NCI-H446 treated with DMSO at 0.1 percent for 48 hours (cell line): ENCODE data around the gene NIBAN1.
"Not testable (repeated sequence)": the region's sequence is repeated elsewhere in the genome, so short reads cannot be mapped to it uniquely, and the experiment has no call there.

ENCODE experiments used
- DNase-seq: peaks from one replicate; lab custom pipeline; 2025; lab: John Stamatoyannopoulos, UW

The NIBAN1 gene, protein sequence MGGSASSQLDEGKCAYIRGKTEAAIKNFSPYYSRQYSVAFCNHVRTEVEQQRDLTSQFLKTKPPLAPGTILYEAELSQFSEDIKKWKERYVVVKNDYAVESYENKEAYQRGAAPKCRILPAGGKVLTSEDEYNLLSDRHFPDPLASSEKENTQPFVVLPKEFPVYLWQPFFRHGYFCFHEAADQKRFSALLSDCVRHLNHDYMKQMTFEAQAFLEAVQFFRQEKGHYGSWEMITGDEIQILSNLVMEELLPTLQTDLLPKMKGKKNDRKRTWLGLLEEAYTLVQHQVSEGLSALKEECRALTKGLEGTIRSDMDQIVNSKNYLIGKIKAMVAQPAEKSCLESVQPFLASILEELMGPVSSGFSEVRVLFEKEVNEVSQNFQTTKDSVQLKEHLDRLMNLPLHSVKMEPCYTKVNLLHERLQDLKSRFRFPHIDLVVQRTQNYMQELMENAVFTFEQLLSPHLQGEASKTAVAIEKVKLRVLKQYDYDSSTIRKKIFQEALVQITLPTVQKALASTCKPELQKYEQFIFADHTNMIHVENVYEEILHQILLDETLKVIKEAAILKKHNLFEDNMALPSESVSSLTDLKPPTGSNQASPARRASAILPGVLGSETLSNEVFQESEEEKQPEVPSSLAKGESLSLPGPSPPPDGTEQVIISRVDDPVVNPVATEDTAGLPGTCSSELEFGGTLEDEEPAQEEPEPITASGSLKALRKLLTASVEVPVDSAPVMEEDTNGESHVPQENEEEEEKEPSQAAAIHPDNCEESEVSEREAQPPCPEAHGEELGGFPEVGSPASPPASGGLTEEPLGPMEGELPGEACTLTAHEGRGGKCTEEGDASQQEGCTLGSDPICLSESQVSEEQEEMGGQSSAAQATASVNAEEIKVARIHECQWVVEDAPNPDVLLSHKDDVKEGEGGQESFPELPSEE

DNA sequence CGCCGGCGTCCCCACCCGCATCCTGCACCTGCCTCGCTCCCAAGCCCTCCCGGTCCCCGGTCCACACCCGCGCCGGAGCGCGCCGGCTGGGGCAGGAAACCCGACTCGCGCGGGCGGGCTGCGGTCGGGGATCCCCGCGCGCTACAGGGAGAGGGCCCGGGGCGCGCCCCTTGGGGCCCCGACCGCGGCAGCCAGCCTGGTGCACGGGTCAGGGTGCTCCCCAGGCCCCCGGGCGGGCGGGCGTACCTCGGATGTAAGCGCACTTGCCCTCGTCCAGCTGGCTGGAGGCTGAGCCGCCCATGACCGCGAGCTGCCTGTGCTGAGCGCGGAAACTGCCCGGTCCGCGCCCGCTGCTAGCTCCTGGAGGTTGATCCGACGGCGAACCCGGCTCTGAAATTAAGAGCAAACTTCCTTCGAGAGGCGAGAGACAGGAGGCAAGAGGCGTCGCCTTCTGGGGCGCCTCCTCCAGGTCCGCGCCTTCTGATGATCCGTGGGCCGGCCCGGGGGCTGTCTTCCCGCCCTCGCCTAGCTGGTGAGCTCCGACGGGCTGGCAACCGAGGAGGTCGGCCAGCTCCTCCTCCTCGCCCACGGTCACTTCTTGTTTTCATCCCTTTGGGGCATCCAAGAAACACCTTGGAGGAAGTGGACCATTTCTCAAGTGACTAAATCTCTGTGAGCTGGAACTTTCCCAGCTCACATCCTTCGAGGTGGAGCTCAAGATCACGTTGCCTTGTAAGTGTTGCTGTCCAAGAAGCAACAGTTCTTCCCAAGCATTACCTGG, at the start of gene NIBAN1:
Gene NIBAN1 (minus strand): TSS at position 453 of the 781 bp plus-strand sequence. CDS start 152 bp downstream, at position 301.
- peak; percentile 56 for DNase-seq

DNA sequence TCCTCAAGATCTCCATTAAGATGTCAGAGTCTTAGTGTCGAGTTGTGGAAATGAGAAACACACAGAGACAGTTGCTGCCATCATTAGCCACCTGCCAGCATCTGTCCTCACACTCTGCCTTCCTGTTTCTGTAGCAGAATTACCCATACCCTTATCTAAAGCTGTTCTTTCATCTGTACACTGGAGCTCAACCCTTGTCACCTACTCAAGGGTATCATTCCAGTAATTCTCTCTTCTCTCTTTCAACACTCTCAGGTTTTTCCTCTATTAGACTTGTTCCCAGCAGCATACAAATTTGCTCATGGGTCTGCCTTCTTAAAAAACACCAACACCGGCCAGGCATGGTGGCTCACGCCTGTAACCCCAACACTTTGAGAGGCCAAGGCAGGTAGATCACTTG, 43.7 kb upstream of the NIBAN1 start:
- DNase-seq, result no peak

DNA sequence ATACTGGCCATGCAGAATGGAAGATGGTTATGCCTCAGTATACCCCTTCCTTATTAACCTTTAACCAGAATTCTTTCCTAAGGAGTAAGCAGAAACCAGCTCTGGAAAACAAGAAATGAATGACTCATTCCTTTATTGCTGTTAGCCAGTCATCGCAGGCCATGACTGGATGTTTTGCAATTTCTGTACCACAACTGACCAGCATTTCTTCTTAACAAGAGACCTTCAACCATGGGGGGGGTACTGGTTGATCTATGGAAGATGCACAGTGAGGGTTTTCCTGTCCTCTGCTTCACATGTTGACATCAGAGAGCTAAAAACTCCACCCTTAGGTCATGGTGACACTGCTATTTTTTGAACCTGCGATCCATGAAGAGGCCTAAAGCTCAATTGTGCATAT, 43.0 kb upstream of the NIBAN1 start:
- DNase-seq, result no peak

DNA sequence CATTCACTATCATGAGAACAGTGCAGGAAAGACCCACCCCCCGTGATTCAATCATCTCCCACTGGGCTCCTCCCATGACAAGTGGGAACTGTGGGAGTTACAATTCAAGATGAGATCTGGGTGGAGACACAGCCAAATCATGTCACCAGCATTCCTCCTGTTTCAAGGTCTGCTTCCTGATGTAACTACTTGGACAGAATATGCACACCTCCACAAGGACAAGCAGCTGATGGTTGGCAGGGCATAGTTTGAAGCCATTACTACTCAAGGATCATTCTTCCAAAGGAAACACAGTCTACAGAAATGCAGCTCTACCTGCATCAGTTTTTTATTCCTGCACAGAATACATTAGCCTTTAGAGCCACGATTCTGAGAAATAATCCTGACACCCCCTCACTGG, 42.6 kb upstream of the NIBAN1 start:
- DNase-seq, result no peak

DNA sequence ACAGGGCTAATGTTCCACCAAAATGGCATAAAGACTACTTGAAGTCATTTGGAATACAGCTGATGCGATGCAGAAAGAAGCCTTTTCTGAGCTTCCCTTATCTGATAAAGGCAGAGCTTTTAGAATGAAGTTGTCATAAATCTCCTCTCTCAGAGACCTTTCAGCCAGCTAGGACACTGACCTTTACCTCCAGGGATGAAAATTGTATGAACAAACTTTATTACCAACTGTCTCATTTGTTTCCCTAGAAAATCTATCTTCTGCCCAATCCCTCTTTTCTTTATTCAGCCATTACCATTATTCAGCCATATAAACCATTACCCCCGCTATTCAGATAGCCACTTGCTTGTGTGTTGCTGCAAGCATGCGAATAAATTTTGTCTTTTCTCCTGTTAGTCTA, 41.3 kb upstream of the NIBAN1 start:
- no peak for DNase-seq

DNA sequence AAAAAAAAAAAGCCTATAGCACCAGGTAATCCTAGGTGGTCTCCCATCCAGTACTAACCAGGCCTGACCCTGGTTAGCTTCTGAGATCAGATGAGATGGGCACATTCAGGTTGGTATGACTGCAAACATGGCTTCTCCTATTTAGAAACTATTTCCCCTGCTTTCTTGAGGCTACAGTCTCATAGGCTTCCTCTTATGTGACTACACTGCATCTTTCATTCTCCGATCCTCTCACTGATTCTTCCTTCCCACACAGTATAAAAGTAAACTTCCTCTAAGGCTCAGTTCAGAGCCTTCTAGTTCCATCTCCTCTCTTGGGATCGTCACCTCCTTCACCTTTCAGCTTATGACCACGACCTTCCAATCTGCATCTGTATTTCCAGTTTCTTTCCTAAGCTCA, 40.6 kb upstream of the NIBAN1 start:
- DNase-seq, result no peak

DNA sequence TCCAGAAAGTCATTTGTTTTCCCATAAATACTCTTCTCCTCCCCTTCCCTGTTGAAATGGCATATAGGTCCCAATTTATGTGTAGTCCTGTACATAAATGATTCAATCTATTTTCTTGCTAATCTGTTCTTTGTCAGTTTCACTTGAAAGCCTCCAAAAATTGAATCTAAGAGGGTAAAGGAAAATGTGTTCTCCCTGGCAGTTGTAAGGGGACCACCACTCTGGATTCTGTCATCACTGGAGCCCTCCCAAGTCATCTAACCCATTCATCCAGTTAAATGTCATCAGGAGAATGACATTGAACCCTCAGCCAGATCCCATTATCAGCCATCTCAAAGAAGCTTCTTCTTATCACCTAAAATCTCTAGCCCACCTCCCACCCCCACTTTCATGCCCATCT, 36.1 kb upstream of the NIBAN1 start:
- no peak for DNase-seq

DNA sequence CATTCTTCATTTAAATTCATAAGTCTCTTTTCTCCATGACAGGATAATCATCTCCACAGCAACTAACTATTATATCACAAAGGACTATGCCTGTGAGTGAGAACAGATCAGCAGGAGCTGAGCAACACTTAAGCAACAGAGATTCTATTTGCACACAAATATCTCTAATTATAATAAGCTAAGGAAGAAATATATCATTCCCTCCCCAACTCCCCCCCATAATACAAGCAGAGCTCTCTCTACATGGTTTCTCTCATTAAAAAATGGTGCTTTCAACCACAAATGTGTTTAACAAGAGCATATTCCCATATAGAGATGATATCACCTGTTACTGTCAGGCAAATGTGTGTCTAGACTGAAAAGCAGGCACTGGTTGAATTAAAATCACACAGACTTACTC, 34.5 kb upstream of the NIBAN1 start:
- peak; percentile 50 for DNase-seq

DNA sequence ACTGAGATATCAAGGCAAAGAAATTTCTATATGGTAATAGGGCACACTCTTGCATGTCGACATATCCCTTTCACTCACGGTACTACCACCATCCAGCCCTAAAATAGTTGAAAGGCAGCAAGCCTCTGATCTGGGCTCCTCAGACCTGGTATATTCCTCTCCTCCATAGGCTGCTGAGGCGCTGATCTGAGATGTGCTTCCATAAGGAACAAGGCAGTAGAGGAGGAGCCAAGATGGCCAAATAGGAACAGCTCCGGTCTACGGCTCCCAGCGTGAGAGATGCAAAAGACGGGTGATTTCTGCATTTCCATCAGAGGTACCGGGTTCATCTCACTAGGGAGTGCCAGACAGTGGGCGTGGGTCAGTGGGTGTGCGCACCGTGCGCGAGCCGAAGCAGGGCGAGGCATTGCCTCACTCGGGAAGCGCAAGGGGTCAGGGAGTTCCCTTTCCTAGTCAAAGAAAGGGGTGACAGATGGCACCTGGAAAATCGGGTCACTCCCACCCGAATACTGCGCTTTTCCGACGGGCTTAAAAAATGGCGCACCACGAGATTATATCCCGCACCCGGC, 27.1 kb upstream of the NIBAN1 start:
- not testable (repeated sequence) for DNase-seq

DNA sequence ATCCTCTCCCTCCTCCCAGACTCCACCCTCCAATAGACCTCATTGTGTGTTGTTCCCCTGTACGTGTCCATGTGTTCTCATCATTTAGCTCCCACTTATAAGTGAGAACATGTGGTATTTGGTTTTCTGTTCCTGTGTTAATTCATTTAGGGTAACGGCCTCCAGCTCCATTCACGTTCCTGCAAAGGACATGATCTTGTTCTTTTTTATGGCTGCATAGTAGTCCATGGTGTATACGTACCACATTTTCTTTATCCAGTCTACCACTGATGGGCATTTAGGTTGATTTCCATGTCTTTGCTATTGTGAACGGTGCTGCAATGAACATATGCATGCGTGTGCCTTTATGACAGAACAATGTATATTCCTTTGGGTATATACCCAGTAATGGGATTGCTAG, 25.7 kb upstream of the NIBAN1 start:
- not testable (repeated sequence) for DNase-seq

DNA sequence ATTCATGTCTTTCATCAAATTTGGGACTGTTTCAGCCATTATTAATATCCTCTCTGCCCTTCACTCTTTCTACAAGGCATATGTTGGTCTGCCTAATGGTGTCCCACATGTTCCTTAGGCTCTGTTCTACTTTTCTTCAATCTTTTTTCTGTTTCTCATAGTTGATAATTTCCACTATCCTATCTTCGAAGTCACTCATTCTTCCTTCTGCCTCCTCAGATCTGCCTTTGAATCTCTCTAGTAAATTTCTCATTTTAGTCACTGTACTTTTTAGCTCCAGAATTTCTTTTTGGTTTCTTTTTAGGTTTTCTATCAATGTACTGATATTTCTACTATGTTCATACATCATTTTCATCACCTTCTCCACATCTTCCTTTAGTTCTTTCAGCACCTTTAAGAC, 20.0 kb upstream of the NIBAN1 start:
- no peak for DNase-seq

DNA sequence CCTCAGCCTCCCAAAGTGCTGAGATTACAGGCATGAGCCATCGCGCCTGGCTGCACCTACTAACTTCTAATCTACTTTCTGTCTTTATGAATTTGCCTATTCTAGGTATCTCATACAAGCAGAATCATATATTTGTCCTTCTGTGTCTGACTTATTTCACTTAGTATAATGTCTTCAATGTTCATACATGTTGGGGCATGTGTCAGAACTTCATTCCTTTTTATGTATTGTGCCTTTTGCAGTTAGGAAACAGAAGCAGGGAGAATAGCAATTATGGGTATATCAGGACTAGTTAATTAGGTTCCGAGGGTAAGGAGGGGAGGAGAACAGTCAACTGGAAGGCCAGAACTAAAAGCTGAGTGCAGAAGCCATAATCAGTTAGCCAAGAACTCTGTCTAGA, 18.0 kb upstream of the NIBAN1 start:
- no peak for DNase-seq

DNA sequence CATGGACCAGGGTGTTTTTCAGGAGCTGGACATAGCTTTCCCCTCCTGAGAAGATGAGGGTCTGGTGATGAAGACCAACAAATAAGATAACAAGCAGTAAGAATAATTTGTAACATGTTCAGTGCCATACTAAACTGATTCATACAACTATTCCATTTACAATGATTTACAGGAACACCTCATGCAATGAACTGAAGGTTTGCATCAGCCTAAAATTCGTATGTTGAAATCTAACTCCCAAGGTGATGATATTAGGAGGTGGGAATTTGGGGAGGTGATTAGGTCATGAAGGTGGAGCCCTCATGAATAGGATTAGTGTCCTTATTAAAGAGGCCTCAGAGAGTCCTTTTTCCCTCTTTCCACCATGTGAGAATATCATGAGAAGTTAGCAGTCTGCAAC, 15.9 kb upstream of the NIBAN1 start:
- no peak for DNase-seq

DNA sequence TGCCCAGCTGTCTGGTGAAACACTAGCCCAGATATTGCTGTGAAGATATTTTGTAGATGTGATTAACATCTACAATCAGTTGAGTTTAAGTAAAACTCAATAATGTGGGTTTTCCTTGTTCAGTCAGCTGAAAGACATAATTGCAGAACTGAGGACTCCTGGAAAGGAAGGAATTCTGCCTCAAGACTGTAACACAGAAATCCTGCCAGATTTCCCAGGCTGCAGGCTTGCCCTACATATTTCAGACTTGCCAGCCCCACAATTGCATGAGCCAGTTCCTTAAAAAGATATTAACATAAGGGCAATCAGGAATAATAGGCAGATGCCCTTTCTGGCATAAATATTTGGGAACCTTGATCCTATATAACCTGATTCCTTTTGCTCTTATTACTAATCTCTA, 14.2 kb upstream of the NIBAN1 start:
- DNase-seq, result no peak

DNA sequence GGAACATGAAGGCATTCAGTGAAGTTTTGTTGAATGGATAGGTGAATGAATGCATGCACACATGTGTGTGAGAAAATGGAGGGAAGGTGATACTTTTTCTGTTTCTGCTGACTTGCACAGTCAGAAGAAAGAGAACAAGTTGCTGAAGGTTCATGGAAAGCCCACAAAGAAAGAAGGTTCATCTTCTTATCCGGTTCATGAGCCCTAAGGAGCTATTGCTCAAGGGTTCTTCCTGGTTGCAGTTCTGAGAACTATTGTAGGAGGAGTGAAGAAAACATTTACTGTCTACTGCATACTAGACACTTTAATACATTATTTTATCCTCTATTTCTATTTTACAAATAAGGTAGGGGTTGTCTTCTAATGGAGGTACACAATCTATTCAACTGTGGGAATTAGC, 13.4 kb upstream of the NIBAN1 start:
- no peak for DNase-seq

DNA sequence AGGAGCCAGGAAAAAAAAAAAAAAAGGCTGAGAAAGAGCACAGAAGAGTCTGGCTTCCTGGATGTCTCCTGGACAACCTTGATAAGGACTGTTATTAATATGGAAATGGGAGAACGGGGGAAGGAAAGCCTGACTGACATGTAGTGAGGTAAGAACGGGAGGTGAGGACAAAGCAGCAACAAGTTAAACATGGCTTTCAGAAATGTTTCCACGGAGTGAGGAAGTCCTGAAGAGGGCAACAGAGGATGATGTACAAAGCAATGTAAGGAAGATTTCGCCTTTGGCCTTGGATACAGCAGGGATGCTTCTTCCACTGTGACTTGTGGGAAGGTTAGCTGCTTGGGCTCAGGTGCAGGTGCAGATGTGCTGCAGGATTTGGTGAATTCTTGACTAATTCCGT, 11.9 kb upstream of the NIBAN1 start:
- no peak for DNase-seq

DNA sequence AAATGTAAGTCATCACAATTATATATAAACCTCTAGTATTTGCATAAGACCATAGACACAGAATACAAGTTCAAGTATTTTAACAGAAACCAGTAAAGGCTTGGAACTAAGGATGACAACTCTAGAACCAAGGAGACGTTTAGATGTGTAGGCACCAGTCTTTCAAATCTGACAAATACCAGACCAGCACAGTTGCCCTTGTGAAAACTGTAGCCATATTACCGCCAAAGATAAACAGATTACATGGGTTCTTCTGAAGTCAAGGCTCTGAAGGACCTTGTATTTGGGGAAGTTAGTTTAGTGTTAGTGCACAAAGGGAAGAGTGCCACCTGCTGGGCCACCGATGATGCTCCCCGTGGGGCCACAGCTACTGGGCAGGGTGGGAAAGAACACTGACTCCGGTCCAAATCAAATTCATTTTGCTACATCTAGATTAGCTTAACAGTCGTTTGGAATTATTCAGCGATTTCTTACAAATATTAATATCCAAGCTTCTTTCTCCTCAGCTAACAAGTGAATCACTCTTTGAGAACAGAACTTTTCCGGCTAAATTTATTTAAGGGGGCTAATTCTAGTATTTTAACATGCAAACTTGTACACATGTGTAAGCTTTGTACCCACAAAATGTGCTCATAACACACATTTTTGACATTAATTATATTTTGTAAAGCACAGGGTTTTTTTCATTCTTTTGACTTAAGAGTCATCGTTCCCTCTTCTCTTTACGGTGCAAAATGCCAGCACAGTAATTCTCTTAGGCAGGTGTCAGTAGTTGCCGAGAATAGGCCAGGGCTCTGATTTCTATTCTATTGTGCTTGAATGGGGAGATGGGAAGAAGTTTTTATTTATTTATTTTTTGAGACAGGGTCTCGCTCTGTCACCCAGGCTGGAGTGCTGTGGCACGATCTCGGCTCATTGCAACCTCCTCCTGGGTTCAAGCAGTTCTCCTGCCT, 8.0 kb upstream of the NIBAN1 start:
- DNase-seq, result peak; percentile 72

DNA sequence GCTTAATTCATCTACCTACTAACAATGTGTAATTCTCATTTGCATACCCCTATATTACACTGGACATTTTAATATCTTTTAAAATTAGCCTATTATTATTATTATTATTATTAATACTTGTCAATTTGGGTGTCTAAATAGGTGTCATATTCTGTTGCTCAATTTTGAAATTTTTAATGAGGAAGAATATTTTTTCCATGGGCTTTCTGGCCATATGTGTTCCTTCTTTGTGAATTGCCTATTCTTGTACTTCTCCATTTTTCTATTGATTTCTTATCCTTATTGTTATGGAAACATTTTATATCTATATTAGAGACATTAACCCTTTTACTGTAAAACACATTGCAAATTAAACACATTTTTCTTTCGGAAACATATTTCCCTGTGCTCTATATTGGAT, 6.4 kb upstream of the NIBAN1 start:
- DNase-seq, result no peak

DNA sequence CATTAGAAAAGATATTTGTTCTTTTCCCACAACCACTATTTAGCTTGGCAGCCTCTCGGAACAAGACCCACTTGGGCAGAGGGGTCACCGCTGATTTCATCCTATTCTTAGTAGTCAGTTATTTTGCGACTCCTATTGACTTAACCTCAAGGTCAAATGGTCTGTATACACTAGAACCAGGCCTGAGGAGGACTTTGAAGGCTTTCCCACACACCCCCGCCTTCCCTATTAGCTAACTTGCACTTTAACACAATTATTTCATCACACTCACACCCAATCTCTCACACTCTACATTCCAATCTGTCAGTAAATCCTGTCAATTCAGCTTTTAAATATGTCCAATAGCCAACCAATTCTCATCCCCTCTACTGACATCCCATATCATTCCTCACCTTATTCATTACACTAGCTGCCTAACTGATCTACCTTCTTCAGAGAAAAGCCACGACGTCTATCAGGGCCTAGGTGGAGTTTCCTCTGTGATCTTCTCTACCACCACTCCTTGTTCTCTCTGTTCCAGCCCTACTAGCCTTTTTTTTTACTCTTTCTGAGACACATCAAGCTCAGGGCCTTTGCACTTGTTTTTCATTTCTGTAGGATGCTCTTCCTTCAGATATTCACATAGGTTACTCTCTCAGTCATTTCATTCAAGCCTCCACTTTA, 1.0 kb upstream of the NIBAN1 start:
- no peak for DNase-seq

DNA sequence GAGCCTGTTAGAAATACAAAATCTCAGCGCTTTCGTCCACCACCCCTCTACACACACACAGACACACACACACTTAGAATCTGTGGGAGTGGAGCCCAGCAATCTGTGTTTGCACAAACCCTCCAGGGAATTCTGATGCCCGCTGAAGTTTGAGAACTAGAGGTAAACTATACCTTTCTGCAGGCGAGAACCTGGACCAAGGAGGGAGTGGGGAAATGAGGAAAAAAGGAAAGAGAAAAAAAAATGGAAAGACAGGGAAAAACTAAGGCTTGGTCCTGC, 468 bp upstream of the NIBAN1 start:
- DNase-seq, result no peak
